HTR-8/SVneo (cell line): ENCODE results near the gene ACAA2.
"Not testable (repeated sequence)": the region's sequence is repeated elsewhere in the genome, so short reads cannot be mapped to it uniquely, and the experiment has no call there.

ENCODE experiments used
- DNase-seq: peaks from one replicate; pipeline ENCODE4 v3.0.0; 2011; ENCODE audit warnings: low spot score, mixed read lengths; ENCODE audit not compliant: insufficient read length
- FAIRE-seq: peaks from 2 replicates; lab custom pipeline; 2011; peaks lifted over from hg19 to GRCh38; lab: Jason Lieb, UNC

The ACAA2 gene

GRCh38 chr18:49814147-49814499, 790 bp upstream of the ACAA2 start:
- FAIRE-seq: no peak
- peak; percentile 20 for DNase-seq

- DNase-seq (no peak), FAIRE-seq (no peak)
Observed at GRCh38 chr18:49813069-49813318, 339 bp downstream of the ACAA2 start.

- FAIRE-seq (no peak), DNase-seq (no peak)
Observed at GRCh38 chr18:49812286-49813068, 856 bp downstream of the ACAA2 start.

GRCh38 chr18:49811151-49811938, 2.0 kb downstream of the ACAA2 start:
- no peak for FAIRE-seq

GRCh38 chr18:49808553-49809191, 4.7 kb downstream of the ACAA2 start:
- FAIRE-seq, DNase-seq: not testable (repeated sequence)

More at GRCh38 chr18:49811151-49811938, 2.0 kb downstream of the ACAA2 start:
- DNase-seq: no peak

GRCh38 chr18:49804096-49804495, 9.2 kb downstream of the ACAA2 start:
- no peak for FAIRE-seq
- DNase-seq: no peak

- DNase-seq: no peak
- no peak for FAIRE-seq
Observed at GRCh38 chr18:49802623-49803022, 10.7 kb downstream of the ACAA2 start.

GRCh38 chr18:49800491-49800890, 12.8 kb downstream of the ACAA2 start:
- not testable (repeated sequence) for FAIRE-seq

GRCh38 chr18:49799806-49800205, 13.5 kb downstream of the ACAA2 start:
- not testable (repeated sequence) for DNase-seq, FAIRE-seq

More at GRCh38 chr18:49800491-49800890, 12.8 kb downstream of the ACAA2 start:
- DNase-seq: not testable (repeated sequence)

GRCh38 chr18:49798001-49798400, 15.3 kb downstream of the ACAA2 start:
- FAIRE-seq (no peak), DNase-seq (no peak)

- DNase-seq: no peak
- FAIRE-seq: no peak
Observed at GRCh38 chr18:49795612-49796552, 17.5 kb downstream of the ACAA2 start.

GRCh38 chr18:49794743-49795142, 18.6 kb downstream of the ACAA2 start:
- FAIRE-seq: no peak
- DNase-seq: no peak

GRCh38 chr18:49789560-49790134, 23.7 kb downstream of the ACAA2 start:
- DNase-seq, FAIRE-seq: not testable (repeated sequence)

- FAIRE-seq (no peak), DNase-seq (no peak)
Observed at GRCh38 chr18:49788327-49788898, 24.9 kb downstream of the ACAA2 start.

- no peak for FAIRE-seq
- no peak for DNase-seq
Observed at GRCh38 chr18:49786019-49786720, 27.2 kb downstream of the ACAA2 start.

GRCh38 chr18:49784427-49785185, 28.7 kb downstream of the ACAA2 start:
- no peak for FAIRE-seq
- no peak for DNase-seq

GRCh38 chr18:49783631-49784030, 29.7 kb downstream of the ACAA2 start:
- not testable (repeated sequence) for DNase-seq, FAIRE-seq
